Liver (tissue), 9 donors: ENCODE measurements around the gene BANP. TPM values are rescaled to one million over a fixed set of nuclear protein-coding genes. Genes with fewer than 3 reads are reported as not detected.

Source experiments
- DNase-seq: peaks from one replicate; pipeline ENCODE4 v3.0.0-alpha.2; 2017; ENCODE audit warnings: low spot score
- H3K27ac ChIP-seq, 2 donors: one replicate each; pipeline ENCODE4 v1.7.0; 2013; ENCODE audit warnings: inconsistent platforms in 2 of 2, low read length in 2 of 2, control low read depth in 1 of 2, low read depth in 1 of 2, mild to moderate bottlenecking in 1 of 2
- H3K27me3 ChIP-seq, 4 donors: one replicate each; pipeline versions ENCODE4 v1.6.1 to v1.7.0; 2013; ENCODE audit warnings: low read length in 3 of 4, inconsistent platforms in 1 of 4, mild to moderate bottlenecking in 1 of 4, moderate library complexity in 1 of 4; ENCODE audit not compliant: control insufficient read depth in 4 of 4, insufficient read depth in 4 of 4
- H3K36me3 ChIP-seq, 4 donors: one replicate each; pipeline versions ENCODE4 v1.6.1 to v1.7.0; 2013; ENCODE audit warnings: low read length in 3 of 4, mild to moderate bottlenecking in 3 of 4, low read depth in 1 of 4, moderate library complexity in 1 of 4; ENCODE audit not compliant: control insufficient read depth in 4 of 4, insufficient read depth in 3 of 4
- H3K4me1 ChIP-seq, 4 donors: one replicate each; pipeline versions ENCODE4 v1.6.1 to v1.7.0; 2013; ENCODE audit warnings: low read length in 3 of 4, mild to moderate bottlenecking in 3 of 4, moderate library complexity in 1 of 4; ENCODE audit not compliant: control insufficient read depth in 4 of 4, insufficient read depth in 4 of 4
- H3K4me3 ChIP-seq, 3 donors: one replicate each; pipeline versions ENCODE4 v1.6.1 to v1.7.0; 2013; ENCODE audit warnings: low read length in 3 of 3, control low read depth in 1 of 3, low read depth in 1 of 3, mild to moderate bottlenecking in 1 of 3
- H3K9ac ChIP-seq, 2 donors: one replicate each; pipeline ENCODE4 v1.7.0; 2013; ENCODE audit warnings: low read length in 2 of 2, mild to moderate bottlenecking in 2 of 2, moderate library complexity in 2 of 2, control low read depth in 1 of 2, low read depth in 1 of 2
- H3K9me3 ChIP-seq, 4 donors: one replicate each; pipeline versions ENCODE4 v1.6.1 to v1.7.0; 2013; ENCODE audit warnings: low read length in 3 of 4; ENCODE audit not compliant: control insufficient read depth in 4 of 4
- EGR1 ChIP-seq, 2 donors: IDR thresholded peaks; 2 replicates each; pipeline ENCODE4 v1.6.1; 2016 to 2018; ENCODE audit warnings: antibody characterized with exemption in 2 of 2, low read depth in 2 of 2
- FOXA1 ChIP-seq: IDR thresholded peaks from 2 replicates; pipeline ENCODE4 v1.6.1; 2016; ENCODE audit warnings: antibody characterized with exemption
- GABPA ChIP-seq, 2 donors: IDR thresholded peaks in 1 of 2; conservative IDR thresholded peaks in 1 of 2; 2 replicates each; pipeline ENCODE4 v1.6.1; 2016; ENCODE audit warnings: antibody characterized with exemption in 2 of 2, mild to moderate bottlenecking in 1 of 2, moderate library complexity in 1 of 2
- NR2F2 ChIP-seq: IDR thresholded peaks from 2 replicates; pipeline ENCODE4 v1.6.1; 2016; ENCODE audit warnings: antibody characterized with exemption
- RAD21 ChIP-seq, 2 donors: IDR thresholded peaks; 2 replicates each; pipeline ENCODE4 v1.6.1; 2016; ENCODE audit warnings: antibody characterized with exemption in 2 of 2, mild to moderate bottlenecking in 2 of 2
- SP1 ChIP-seq: IDR thresholded peaks from 2 replicates; pipeline ENCODE4 v1.6.1; 2018; ENCODE audit warnings: antibody characterized with exemption, mild to moderate bottlenecking
- TAF1 ChIP-seq: conservative IDR thresholded peaks from 2 replicates; pipeline ENCODE4 v1.6.1; 2016; ENCODE audit warnings: antibody characterized with exemption, mild to moderate bottlenecking
- WGBS: extraction: QIAGEN DNeasy Blood & Tissue Kit; methylation state at CpG from one replicate; pipeline ENCODE4 v1.1.7; 2013; 5-methylcytosine and 5-hydroxymethylcytosine counted together
- polyA plus RNA-seq, 2 donors: library from polyadenylated mRNA; stranded (reverse) in 1 of 2; unstranded in 1 of 2; fragments of 200-250 nt in 1 of 2; fragments of >200 nt in 1 of 2; fragmentation: Nextera tagmentation in 1 of 2; extraction: Ambion mirVana in 1 of 2; gene quantifications; one replicate each; pipeline versions ENCODE4 v1.2.1 to v1.2.3, GENCODE V29; 2013 to 2015
- total RNA-seq, 2 donors: library from RNA; depleted of rRNA; stranded (reverse); fragments of >200 nt; gene quantifications; one replicate each; pipeline ENCODE4 v1.2.3, GENCODE V29; 2014
- TF ChIP-seq, protein P1 (sequence below): IDR thresholded peaks from 2 replicates; pipeline ENCODE4 v1.6.1; 2016; ENCODE audit warnings: antibody characterized with exemption, mild to moderate bottlenecking
- TF ChIP-seq, protein P2 (sequence below): IDR thresholded peaks from 2 replicates; pipeline ENCODE4 v1.6.1; 2016; ENCODE audit warnings: antibody characterized with exemption
- TF ChIP-seq, protein P3 (sequence below): fragments of 150-350 bp; IDR thresholded peaks from 2 replicates; pipeline ENCODE4 v1.5.1; 2017; ENCODE audit warnings: improper control_type of control experiment, low read depth, low read length; ENCODE audit not compliant: missing input control
- TF ChIP-seq, protein P4 (sequence below): IDR thresholded peaks from 2 replicates; pipeline ENCODE4 v1.6.1; 2016; ENCODE audit warnings: antibody characterized with exemption
- donor health status: healthy.
- donor health status: healthy.
- donor health status: healthy.
- donor health status: healthy.
- donor health status: healthy.

Gene BANP
- total and polyA plus RNA-seq, 4 donors, result 4.9 to 20.7 (median 13.7) TPM

DNA sequence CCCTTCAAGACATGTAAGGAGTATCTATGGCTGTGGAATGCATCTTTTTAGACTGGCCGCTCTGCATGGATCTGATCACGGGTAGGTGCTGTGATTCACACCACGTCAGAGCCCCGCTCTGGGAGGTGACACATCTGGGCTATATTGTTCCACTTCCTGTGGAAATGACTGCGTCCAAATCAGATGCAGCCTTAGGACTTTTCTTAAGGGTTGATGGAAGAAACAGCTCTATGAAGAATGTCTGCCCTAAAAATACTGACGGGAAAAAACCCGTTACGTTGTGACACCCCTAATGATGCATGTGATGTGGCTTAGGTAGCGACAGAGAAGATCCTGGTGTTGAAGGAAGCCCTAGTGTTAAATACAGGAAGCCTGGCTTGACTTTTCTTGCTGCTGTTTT lies 12.2 kb downstream of the BANP start (continued):
- TF ChIP-seq SP1, result no peak
- TF ChIP-seq NR2F2, result no peak
- TF ChIP-seq, protein P1, sequence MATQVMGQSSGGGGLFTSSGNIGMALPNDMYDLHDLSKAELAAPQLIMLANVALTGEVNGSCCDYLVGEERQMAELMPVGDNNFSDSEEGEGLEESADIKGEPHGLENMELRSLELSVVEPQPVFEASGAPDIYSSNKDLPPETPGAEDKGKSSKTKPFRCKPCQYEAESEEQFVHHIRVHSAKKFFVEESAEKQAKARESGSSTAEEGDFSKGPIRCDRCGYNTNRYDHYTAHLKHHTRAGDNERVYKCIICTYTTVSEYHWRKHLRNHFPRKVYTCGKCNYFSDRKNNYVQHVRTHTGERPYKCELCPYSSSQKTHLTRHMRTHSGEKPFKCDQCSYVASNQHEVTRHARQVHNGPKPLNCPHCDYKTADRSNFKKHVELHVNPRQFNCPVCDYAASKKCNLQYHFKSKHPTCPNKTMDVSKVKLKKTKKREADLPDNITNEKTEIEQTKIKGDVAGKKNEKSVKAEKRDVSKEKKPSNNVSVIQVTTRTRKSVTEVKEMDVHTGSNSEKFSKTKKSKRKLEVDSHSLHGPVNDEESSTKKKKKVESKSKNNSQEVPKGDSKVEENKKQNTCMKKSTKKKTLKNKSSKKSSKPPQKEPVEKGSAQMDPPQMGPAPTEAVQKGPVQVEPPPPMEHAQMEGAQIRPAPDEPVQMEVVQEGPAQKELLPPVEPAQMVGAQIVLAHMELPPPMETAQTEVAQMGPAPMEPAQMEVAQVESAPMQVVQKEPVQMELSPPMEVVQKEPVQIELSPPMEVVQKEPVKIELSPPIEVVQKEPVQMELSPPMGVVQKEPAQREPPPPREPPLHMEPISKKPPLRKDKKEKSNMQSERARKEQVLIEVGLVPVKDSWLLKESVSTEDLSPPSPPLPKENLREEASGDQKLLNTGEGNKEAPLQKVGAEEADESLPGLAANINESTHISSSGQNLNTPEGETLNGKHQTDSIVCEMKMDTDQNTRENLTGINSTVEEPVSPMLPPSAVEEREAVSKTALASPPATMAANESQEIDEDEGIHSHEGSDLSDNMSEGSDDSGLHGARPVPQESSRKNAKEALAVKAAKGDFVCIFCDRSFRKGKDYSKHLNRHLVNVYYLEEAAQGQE, result no peak
- TF ChIP-seq FOXA1, result no peak
- TF ChIP-seq, protein P2, sequence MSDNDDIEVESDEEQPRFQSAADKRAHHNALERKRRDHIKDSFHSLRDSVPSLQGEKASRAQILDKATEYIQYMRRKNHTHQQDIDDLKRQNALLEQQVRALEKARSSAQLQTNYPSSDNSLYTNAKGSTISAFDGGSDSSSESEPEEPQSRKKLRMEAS, result no peak
- no peak for TF ChIP-seq RAD21 (IDR thresholded peaks at IDR 0.05)

DNA sequence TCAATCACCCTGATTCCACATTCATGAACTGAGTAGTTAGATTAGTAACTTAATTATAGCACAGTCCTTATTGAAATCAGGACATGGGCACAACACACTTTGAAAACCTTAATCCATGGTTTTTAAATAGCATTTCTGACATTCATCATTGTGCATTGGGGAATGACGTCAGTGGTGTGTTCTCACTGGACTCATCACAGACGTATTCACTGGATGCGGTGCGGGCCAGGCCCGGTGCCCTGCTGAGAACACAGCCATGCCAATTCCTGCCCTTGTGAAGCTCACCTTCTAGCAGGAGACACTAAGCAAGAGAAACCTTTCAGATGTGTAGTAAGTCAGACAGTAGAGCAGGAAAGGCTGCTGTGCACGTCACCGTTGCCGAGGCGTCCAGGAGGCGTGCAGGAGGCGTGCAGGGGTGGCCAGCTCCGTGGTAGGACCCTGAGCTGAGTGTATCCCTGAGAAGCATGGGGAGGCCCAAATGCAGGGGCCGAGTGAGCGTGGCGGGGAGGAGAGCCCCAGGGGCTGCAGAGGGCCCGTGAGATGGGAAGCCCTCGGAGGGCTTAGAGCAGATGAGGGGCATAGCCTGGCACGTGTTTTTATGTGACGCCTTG lies 12.9 kb downstream of the BANP start:
- DNase-seq, result no peak
- H3K36me3 ChIP-seq, result peaks cover 0 to 2% (median under 1%) of the 10 kb centered on the region in 4 donors
- no peaks in the 10 kb centered on the region for H3K27me3 ChIP-seq
- no peak overlapping the region for H3K4me3 ChIP-seq
- TF ChIP-seq GABPA (IDR thresholded peaks at IDR 0.05 in 1 of 2, conservative IDR thresholded peaks at IDR 0.05 in 1 of 2) (no peak), EGR1 (IDR thresholded peaks at IDR 0.05; ENCODE audit: low read depth in 2 of 2) (no peak)
- TF ChIP-seq, protein P2, result no peak
- H3K9ac ChIP-seq, result no peak overlapping the region
- no peaks in the 10 kb centered on the region for H3K9me3 ChIP-seq
- WGBS, result 85% methylated on average over 19 of the region's 19 CpGs
- H3K4me1 ChIP-seq, result peaks cover 5 to 17% (median 14%) of the 10 kb centered on the region in 4 donors
- no peak overlapping the region for H3K27ac ChIP-seq

DNA sequence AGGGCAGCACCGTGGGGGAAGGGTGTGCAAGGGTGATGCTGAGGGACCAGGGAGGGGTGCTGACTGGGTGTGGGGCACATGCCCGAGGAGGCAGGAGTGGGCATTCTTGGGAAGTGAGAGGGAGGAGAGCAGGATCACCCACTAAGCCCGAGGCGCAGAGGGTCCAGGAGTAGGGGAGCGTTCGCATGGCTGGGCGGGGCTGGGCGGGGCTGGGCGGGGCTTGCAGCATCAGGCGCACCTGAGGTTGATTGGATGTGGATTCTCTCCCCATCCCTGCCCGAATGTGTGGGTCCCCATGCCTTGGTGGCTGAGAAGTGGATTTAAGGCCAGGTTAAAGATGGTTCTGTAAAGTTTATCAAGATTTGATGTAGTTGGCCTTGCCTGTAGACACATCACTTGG lies 14.2 kb downstream of the BANP start:
- peaks cover 5 to 17% (median 14%) of the 10 kb centered on the region in 4 donors for H3K4me1 ChIP-seq
- H3K27me3 ChIP-seq, result no peaks in the 10 kb centered on the region
- no peak for TF ChIP-seq TAF1
- TF ChIP-seq, protein P1, result no peak
- no peak for TF ChIP-seq SP1
- TF ChIP-seq GABPA (IDR thresholded peaks at IDR 0.05 in 1 of 2, conservative IDR thresholded peaks at IDR 0.05 in 1 of 2), result no peak
- TF ChIP-seq RAD21 (IDR thresholded peaks at IDR 0.05), result no peak
- TF ChIP-seq, protein P3, sequence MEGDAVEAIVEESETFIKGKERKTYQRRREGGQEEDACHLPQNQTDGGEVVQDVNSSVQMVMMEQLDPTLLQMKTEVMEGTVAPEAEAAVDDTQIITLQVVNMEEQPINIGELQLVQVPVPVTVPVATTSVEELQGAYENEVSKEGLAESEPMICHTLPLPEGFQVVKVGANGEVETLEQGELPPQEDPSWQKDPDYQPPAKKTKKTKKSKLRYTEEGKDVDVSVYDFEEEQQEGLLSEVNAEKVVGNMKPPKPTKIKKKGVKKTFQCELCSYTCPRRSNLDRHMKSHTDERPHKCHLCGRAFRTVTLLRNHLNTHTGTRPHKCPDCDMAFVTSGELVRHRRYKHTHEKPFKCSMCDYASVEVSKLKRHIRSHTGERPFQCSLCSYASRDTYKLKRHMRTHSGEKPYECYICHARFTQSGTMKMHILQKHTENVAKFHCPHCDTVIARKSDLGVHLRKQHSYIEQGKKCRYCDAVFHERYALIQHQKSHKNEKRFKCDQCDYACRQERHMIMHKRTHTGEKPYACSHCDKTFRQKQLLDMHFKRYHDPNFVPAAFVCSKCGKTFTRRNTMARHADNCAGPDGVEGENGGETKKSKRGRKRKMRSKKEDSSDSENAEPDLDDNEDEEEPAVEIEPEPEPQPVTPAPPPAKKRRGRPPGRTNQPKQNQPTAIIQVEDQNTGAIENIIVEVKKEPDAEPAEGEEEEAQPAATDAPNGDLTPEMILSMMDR, result no peak
- TF ChIP-seq, protein P4, sequence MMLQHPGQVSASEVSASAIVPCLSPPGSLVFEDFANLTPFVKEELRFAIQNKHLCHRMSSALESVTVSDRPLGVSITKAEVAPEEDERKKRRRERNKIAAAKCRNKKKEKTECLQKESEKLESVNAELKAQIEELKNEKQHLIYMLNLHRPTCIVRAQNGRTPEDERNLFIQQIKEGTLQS, result no peak
- TF ChIP-seq EGR1 (IDR thresholded peaks at IDR 0.05; ENCODE audit: low read depth in 2 of 2), result no peak
- TF ChIP-seq, protein P2, result no peak
- H3K9ac ChIP-seq, result no peak overlapping the region
- WGBS, result 86% methylated on average over 11 of the region's 11 CpGs
- no peaks in the 10 kb centered on the region for H3K9me3 ChIP-seq
- peaks cover 0 to 2% (median under 1%) of the 10 kb centered on the region in 4 donors for H3K36me3 ChIP-seq
- no peak overlapping the region for H3K27ac ChIP-seq
- no peak for DNase-seq
- no peak overlapping the region for H3K4me3 ChIP-seq
